Fibroblast of the aortic adventitia (primary cell): Measurements from ENCODE around the gene ATF6. TPM values are rescaled to one million over a fixed set of nuclear protein-coding genes. Genes with fewer than 3 reads are reported as not detected.

Experiments
- DNase-seq: peaks from one replicate; pipeline ENCODE4 v3.0.0-alpha.2; 2010; ENCODE audit warnings: low read depth
- H3K4me3 ChIP-seq: 2 replicates; pipeline ENCODE4 v1.5.1; 2011; ENCODE audit warnings: low read depth, mild to moderate bottlenecking, control low read depth, low read length, moderate library complexity
- total RNA-seq: library from RNA; depleted of rRNA; stranded (reverse); fragments of >200 nt; gene quantifications from 2 replicates; pipeline ENCODE4 v1.2.3, GENCODE V29; 2012; ENCODE audit warnings: low replicate concordance
- TF ChIP-seq, protein P1 (sequence below): IDR thresholded peaks from 2 replicates; pipeline ENCODE4 v1.5.1; 2011; ENCODE audit warnings: mild to moderate bottlenecking, low read length, control low read depth, inconsistent platforms; ENCODE audit not compliant: insufficient read depth

The ATF6 gene
- total RNA-seq, 1 donor, result 32.8 TPM

DNA sequence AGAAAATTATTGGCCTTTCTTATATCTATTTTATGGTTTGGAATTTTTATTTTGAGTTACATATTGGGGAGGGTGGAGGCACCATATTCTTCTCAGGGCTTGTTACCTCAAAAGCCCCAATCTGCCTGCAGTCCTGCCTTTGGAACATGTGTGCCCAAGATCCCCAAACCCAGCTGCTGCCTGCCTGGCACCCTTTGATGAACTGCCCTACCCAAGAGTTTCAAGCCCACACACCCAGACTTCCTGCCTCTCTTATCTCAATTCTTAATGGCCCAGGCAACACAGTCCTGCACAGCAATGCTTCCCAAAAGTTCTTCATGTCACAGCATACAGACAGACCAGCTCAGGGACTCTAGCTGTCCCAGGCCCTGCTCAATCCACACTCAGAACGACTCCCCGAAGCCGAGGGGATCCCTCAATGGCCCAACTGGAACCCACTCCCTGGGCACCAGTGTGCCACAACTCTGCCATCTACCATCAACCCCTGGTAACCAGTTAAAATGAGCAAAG is 238.4 kb downstream of the ATF6 start:
- H3K4me3 ChIP-seq, result no peak overlapping the region
- TF ChIP-seq, protein P1, sequence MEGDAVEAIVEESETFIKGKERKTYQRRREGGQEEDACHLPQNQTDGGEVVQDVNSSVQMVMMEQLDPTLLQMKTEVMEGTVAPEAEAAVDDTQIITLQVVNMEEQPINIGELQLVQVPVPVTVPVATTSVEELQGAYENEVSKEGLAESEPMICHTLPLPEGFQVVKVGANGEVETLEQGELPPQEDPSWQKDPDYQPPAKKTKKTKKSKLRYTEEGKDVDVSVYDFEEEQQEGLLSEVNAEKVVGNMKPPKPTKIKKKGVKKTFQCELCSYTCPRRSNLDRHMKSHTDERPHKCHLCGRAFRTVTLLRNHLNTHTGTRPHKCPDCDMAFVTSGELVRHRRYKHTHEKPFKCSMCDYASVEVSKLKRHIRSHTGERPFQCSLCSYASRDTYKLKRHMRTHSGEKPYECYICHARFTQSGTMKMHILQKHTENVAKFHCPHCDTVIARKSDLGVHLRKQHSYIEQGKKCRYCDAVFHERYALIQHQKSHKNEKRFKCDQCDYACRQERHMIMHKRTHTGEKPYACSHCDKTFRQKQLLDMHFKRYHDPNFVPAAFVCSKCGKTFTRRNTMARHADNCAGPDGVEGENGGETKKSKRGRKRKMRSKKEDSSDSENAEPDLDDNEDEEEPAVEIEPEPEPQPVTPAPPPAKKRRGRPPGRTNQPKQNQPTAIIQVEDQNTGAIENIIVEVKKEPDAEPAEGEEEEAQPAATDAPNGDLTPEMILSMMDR, result no peak
- no peak for DNase-seq

DNA sequence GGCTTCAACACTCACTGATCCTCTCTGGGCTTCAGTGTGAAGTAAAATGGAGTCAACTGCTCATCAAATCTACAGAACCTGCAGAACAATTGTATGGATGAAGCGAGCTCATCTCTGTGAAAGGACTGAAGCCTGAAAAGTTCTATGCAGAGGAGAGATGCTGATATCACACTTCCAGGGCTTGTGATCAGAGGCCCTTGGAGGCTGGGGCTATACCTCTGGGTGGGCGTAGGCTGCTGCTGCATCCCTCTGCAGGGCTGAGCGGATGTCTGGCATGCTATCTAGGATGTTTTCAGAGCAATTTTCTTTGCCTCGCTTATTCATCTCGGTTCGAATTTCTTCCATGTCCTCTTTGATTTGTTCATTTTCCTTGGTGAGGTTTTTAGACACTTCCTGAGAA is 240.0 kb downstream of the ATF6 start:
- no peak for DNase-seq
- TF ChIP-seq, protein P1, result no peak

DNA sequence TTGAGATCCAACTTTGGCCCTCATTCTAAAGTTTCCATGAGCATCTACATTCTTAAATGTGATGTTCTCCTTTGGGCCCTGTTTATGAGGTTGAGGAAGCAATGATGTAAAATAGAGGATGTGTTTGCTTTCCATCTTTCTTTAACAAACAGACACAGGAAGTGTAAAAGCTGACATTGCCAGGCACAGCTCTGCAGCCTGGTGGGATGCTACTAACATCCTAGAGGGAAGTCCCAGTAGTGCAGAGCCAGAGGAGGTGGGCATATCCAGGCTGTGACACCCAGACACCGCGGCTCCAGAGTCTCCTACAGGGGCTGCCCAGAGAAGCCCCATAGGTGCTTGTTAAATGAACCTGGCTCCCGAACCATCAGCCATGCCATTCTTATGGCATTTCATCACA is 241.3 kb downstream of the ATF6 start:
- no peak overlapping the region for H3K4me3 ChIP-seq
- DNase-seq, result no peak
- TF ChIP-seq, protein P1, result no peak

More for the DNA sequence above, 240.0 kb downstream of the ATF6 start:
- H3K4me3 ChIP-seq, result no peak overlapping the region

DNA sequence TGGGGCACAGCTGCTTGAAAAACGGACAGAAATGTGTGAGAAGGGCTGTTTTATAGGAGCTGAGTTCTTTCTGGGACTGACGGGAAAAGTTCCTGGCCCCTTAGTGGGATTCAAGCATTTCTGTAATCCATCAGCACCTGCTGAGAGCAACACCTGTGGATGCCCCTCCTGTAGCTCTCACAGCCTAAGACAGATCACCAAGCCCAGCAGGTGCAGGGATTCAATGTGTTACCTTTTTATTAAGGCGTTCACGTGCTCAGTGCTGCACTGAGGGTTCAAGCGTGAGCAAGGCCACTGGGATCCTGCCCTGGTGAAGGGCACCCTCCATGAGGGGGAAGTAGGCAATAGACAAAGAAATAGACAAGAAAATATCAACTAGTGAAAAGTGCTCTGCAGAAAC is 242.7 kb downstream of the ATF6 start:
- H3K4me3 ChIP-seq, result no peak overlapping the region
- TF ChIP-seq, protein P1, result no peak
- no peak for DNase-seq

DNA sequence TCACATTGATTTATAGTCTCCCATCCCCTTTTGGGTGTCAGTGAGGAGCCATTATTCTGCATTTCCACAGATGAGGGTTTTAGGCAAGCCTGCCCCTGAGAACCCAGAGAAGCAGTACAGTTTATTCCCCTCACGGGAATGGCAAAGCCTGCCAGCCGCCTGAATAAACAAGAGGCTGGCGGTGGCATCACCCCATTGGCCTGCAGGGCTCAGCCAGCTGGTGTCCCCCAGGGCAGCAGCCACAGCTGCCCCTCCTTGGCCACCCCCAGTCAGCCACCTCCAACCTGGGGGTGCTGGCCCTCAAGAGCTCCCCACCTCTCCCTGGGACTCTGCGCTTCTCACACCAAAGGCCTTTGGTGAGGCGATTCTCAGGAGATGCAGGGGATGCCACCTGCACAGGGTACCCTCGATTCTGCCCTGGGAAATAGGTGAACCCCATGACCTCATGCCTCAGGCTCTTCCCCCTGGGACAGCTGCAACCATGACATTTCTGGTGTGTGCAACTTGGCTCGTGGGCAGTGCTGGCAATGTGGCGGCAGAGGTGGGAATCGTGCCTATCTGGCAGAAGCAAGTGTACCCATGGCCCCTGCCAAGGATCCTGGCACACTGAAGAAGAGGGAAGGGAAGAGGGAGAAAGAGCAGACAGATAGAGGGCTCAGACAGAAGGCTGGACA is 243.5 kb downstream of the ATF6 start:
- no peak overlapping the region for H3K4me3 ChIP-seq
- DNase-seq, result no peak

DNA sequence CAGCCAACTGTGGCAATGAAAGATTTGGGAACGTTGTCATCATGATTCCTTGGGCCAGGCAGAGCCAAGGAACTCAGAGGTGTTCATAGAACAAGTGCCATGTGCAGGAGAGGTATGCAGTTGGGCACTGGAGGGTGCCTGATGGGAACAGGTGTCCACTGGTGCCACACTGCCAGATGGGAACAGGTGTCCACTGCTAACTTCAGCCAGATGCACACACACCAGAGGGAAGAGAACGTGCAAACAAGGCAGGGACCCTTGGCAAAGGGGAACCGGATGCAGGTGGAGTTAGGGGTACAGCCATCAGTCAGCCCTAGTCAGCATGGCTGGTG is 244.0 kb downstream of the ATF6 start:
- no peak for DNase-seq
- TF ChIP-seq, protein P1, result no peak
- H3K4me3 ChIP-seq, result no peak overlapping the region

More for the DNA sequence above, 243.5 kb downstream of the ATF6 start:
- TF ChIP-seq, protein P1, result no peak
